SK-N-SH (cell line): ENCODE results near the gene LCOR.

Source experiments
- CTCF ChIP-seq: fragments of 200-600 bp; sonication (generic); IDR thresholded peaks from 2 replicates; pipeline ENCODE4 v1.6.1; 2017; ENCODE audit warnings: antibody characterized with exemption, mild to moderate bottlenecking, moderate library complexity
- EP300 ChIP-seq, 2 experiments: IDR thresholded peaks; 2 replicates each; pipeline versions ENCODE4 v1.4.0 to v1.6.1; 2012; ENCODE audit warnings: borderline replicate concordance in 1 of 2, low read depth in 1 of 2, low read length in 1 of 2
- GABPA ChIP-seq: IDR thresholded peaks from 2 replicates; pipeline ENCODE4 v1.4.0; 2012; ENCODE audit warnings: low read depth, mild to moderate bottlenecking
- RCOR1 ChIP-seq: fragments of 150-350 bp; IDR thresholded peaks from 2 replicates; pipeline ENCODE4 v1.6.1; 2017; ENCODE audit warnings: antibody characterized with exemption, low read length

GRCh38 chr10:96803288-96803664, 28.8 kb upstream of the LCOR start:
- no peak for TF ChIP-seq GABPA
- TF ChIP-seq CTCF, result no peak
- no peak for TF ChIP-seq EP300 (IDR thresholded peaks at IDR 0.05; ENCODE audit: borderline replicate concordance in 1 of 2, low read depth in 1 of 2, low read length in 1 of 2)
- TF ChIP-seq RCOR1, result no peak
